Activated naive CD8-positive, alpha-beta T cell treated with anti-CD3 and anti-CD28 coated beads, Interleukin-2, amount 10 ng/mL, durations not matched to agents 7 days and 5 days (primary cell): ENCODE results near the gene PPM1G. TPM values are rescaled to one million over a fixed set of nuclear protein-coding genes. Genes with fewer than 3 reads are reported as not detected.

ENCODE experiments used
- ATAC-seq: fragments of 150-1000 bp; cut with Tn5 transposase; one replicate; pipeline ENCODE4 v1.10.0; 2021; ENCODE audit warnings: low read depth, moderate library complexity
- POLR2A ChIA-PET: fragments of 350-600 bp; sonication (Branson Sonifier 250); formaldehyde crosslinking; loops from one replicate; lab custom pipeline; 2021; ENCODE audit warnings: antibody characterized with exemption; lab: Charles Lee
- DNase-seq: peaks from one replicate; pipeline ENCODE4 v3.0.0; 2021
- H3K27ac Mint-ChIP-seq: one replicate; pipeline ENCODE4 v1.8.0; 2022; ENCODE audit warnings: mild to moderate bottlenecking, mixed read lengths
- H3K27me3 Mint-ChIP-seq: one replicate; pipeline ENCODE4 v1.8.0; 2022; ENCODE audit warnings: mild to moderate bottlenecking, moderate library complexity, mixed read lengths
- H3K36me3 Mint-ChIP-seq: one replicate; pipeline ENCODE4 v1.8.0; 2021; ENCODE audit warnings: mild to moderate bottlenecking, mixed read lengths
- H3K4me1 Mint-ChIP-seq: one replicate; pipeline ENCODE4 v1.8.0; 2021; ENCODE audit warnings: mixed read lengths
- H3K4me3 Mint-ChIP-seq: one replicate; pipeline ENCODE4 v1.8.0; 2022; ENCODE audit warnings: mild to moderate bottlenecking, moderate library complexity, mixed read lengths
- H3K9me3 Mint-ChIP-seq: one replicate; pipeline ENCODE4 v1.8.0; 2021; ENCODE audit warnings: mixed read lengths
- total RNA-seq, 2 experiments: library from RNA; stranded (reverse); gene quantifications; one replicate each; pipeline ENCODE4 v1.2.3, GENCODE V29; 2021

Gene PPM1G, protein sequence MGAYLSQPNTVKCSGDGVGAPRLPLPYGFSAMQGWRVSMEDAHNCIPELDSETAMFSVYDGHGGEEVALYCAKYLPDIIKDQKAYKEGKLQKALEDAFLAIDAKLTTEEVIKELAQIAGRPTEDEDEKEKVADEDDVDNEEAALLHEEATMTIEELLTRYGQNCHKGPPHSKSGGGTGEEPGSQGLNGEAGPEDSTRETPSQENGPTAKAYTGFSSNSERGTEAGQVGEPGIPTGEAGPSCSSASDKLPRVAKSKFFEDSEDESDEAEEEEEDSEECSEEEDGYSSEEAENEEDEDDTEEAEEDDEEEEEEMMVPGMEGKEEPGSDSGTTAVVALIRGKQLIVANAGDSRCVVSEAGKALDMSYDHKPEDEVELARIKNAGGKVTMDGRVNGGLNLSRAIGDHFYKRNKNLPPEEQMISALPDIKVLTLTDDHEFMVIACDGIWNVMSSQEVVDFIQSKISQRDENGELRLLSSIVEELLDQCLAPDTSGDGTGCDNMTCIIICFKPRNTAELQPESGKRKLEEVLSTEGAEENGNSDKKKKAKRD
- total RNA-seq = 10 to 100 TPM; 90.1 to 91.3 TPM

DNA sequence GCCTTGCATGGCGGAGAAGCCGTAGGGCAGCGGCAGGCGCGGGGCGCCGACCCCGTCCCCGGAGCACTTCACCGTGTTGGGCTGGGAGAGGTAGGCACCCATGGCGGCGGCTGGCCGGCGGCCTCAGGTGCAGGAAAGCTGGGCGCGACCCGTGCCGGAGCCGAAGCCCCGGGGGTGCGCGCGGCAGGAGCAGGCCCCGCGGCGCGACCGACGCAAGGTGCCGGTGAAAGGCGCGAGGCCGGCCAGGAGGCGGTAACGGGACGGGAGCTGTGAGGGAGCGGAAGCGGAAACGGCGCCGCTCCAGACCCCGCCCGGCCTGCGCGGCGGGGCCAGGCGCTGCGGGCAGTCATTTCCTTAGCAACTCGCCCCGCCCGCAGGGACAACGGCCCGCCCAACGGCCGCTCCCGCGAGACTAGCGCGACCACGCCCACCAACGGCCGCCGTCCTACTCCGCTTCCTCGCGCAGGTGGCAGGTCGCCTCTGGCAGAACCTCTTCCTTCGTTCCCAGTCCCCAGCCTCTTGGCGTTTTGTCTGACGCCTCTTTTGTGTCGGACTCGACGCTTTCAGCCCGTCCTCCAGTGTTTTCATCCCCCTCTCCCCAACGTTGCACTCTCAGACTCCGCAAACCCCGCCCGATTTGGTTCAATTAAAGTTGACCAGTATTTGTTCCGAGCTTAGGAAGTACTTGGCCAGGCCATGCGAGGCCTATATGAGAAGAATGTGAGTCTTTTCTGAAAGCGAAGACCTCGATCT lies at the start of gene PPM1G:
TSS of gene PPM1G (minus strand) at position 271 of the 753 bp plus-strand sequence. CDS start at position 102, 169 bp downstream.
- POLR2A ChIA-PET = interaction anchor here (0.6 to 4.2 kb wide), 19 partner anchors 9 to 1417 kb away, joined by 3 to 91 read pairs (median 4); partner anchors contain the start of genes CCDC121, EIF2B4, GPN1 and GTF3C2
- Mint-ChIP-seq H3K27ac (peak within 1 kb of the TSS; percentile 85), H3K4me3 (peak within 1 kb of the TSS; percentile 90), H3K27me3 (peaks cover 7% of the 10 kb centered on the region), H3K4me1 (peaks cover 26% of the 10 kb centered on the region), H3K36me3 (peaks cover 7% of the 10 kb centered on the region), H3K9me3 (peaks cover 3% of the 10 kb centered on the region)
- DNase-seq (peak; percentile 98), ATAC-seq (peak; percentile 97)

DNA sequence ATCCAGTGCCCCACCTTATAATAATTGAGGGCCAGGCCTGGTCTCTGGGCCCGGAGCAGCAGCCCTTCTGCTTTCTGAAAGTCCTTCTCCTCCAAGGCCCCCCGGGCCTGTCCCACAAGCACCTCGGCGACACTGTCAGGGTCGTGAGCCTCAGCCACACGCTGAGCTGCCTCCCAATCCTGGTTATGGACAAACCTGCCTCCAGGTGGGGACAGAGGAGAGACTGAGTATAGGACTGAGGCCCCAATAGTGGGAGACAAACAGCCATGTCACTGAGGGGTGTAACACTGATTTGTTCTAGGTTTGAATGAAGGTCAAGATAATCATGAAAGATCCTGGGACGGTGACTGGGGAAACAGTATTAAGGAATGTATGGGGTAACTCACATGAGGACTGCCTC lies 44.6 kb upstream of the PPM1G start:
- Mint-ChIP-seq H3K4me1 (no peaks in the 10 kb centered on the region), H3K9me3 (no peaks in the 10 kb centered on the region), H3K27me3 (no peaks in the 10 kb centered on the region), H3K36me3 (peaks cover 4% of the 10 kb centered on the region), H3K27ac (no peak overlapping the region), H3K4me3 (no peak overlapping the region)
- no peak for ATAC-seq
- POLR2A ChIA-PET = interaction anchor here (0.9 kb wide), 1 partner anchor 26 kb away, joined by 3 read pairs; the partner anchor contains the start of gene NRBP1
- no peak for DNase-seq

DNA sequence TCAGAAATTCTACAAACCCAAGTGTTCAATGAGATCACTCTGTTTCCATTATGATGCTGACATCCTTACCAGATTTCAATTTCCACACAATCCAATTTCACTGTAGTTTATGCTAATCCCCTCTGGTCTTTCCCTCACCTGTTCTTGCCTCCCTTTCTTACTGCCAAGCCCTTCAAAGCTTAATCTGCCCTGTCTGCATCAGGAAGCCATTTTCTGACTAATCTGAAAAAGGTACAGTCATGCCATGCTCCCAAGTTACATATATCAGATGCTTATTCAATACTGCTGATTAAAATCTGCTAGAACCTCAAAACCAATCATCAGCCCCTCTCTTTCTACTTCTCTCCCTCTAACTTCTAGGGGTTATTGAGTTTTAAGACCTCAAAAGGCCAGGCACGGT lies 41.7 kb upstream of the PPM1G start:
- Mint-ChIP-seq H3K9me3 (no peaks in the 10 kb centered on the region), H3K4me3 (no peak overlapping the region), H3K27me3 (no peaks in the 10 kb centered on the region), H3K4me1 (peaks cover under 1% of the 10 kb centered on the region), H3K36me3 (peaks cover 1% of the 10 kb centered on the region), H3K27ac (no peak overlapping the region)
- POLR2A ChIA-PET = no interaction called here
- ATAC-seq = no peak
- no peak for DNase-seq

DNA sequence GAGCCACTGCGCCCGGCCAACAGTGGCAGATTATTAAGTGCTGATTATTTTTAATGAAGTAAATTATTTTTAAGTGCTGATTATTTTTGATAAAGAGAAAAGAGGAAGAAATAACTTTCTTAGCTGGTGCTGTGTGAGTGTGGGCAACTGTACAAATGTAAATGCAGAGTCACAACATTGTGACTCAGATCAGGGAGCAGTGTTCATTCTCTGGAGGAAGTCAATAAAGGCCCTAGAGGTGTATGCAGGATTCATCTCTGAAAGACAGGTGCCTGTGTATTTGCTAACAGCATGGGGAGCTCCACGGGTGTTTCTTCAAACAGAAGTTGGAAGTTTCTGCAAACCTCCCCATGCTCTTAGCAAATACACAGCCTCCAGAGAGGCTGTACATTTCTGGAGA lies 39.0 kb upstream of the PPM1G start:
- ATAC-seq (no peak), DNase-seq (no peak)
- POLR2A ChIA-PET = interaction anchor here (1.4 kb wide), 1 partner anchor 9 kb away, joined by 3 read pairs; no protein-coding TSS in a partner anchor
- no peaks in the 10 kb centered on the region for H3K27me3 Mint-ChIP-seq
- H3K4me3 Mint-ChIP-seq = no peak overlapping the region
- peaks cover 10% of the 10 kb centered on the region for H3K4me1 Mint-ChIP-seq
- peaks cover 1% of the 10 kb centered on the region for H3K36me3 Mint-ChIP-seq
- no peaks in the 10 kb centered on the region for H3K9me3 Mint-ChIP-seq
- H3K27ac Mint-ChIP-seq = no peak overlapping the region

DNA sequence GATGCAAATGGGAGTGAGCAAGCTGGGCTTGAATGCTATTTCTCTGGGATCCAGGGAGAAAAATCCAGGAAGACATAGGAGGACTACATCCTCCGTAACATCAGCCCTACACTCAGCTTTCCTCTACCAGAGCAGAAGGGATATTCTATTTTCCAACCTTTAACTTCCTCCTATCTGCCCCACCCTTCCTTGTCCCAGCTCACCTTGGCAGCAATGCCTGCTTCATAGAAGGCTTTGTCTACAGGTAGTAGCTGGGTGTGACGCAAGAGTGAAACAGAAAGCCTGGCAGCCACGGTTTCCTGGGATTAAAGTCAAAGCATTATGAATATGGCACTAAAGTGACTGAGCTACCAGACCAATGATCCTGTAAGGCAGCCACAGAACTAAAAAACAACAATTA lies 36.7 kb upstream of the PPM1G start:
- ATAC-seq = peak; percentile 45
- Mint-ChIP-seq H3K27me3 (no peaks in the 10 kb centered on the region), H3K36me3 (peaks cover 5% of the 10 kb centered on the region), H3K27ac (peak overlapping the region; percentile 75), H3K9me3 (no peaks in the 10 kb centered on the region), H3K4me3 (no peak overlapping the region), H3K4me1 (peaks cover 13% of the 10 kb centered on the region)
- POLR2A ChIA-PET = interaction anchor here (0.5 to 1.9 kb wide), 6 partner anchors 15 to 234 kb away, joined by 3 to 8 read pairs (median 4); partner anchors contain the start of genes ATRAID, NRBP1, PPM1G and SLC4A1AP
- no peak for DNase-seq

DNA sequence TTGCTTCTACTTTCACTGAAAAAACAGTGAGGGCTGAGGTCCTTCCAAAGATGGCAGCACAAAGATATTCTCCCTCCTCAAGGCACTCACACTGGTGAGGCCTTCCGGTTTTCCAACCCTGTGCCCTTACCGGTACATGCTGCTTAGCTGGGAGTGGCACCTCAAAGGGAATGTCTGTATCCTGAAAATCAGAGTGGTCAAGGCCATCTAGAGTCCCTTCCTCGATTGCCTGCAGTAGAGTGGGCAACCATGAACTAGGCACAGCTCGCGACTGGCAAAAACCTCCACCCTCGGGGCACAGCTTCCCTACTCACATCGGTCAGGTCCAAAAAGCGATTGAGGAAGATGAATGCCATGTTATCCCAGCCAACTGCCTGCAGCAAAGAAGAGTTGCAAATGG lies 36.2 kb upstream of the PPM1G start:
- ATAC-seq = no peak
- Mint-ChIP-seq H3K27me3 (no peaks in the 10 kb centered on the region), H3K4me1 (peaks cover 13% of the 10 kb centered on the region), H3K9me3 (no peaks in the 10 kb centered on the region), H3K36me3 (peaks cover 8% of the 10 kb centered on the region), H3K4me3 (no peak overlapping the region), H3K27ac (peak overlapping the region; percentile 75)
- POLR2A ChIA-PET = interaction anchor here (0.5 to 1.9 kb wide), 6 partner anchors 15 to 234 kb away, joined by 3 to 8 read pairs (median 4); partner anchors contain the start of genes ATRAID, NRBP1, PPM1G and SLC4A1AP
- DNase-seq = no peak

DNA sequence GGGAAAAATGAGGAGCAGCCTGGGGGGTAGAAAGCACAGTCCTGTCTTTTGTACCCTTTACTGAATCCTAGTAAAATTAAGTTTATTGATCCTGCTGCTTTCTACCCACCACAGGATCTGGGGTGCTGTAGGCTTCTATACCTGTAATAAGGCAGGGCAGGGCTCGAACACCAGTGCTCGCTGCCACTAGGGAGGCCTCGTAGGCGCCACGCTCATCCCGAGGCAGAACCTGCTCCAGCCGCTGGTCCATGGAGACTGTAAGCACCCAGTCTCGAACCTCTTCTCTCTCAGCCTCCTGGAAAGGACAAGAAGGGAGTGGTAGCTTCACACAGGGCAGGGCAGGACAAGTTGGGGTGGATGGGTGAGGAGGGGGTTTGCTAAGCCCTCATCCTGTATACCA lies 35.8 kb upstream of the PPM1G start:
- no peak for ATAC-seq
- H3K36me3 Mint-ChIP-seq = peaks cover 12% of the 10 kb centered on the region
- H3K9me3 Mint-ChIP-seq = no peaks in the 10 kb centered on the region
- no peaks in the 10 kb centered on the region for H3K27me3 Mint-ChIP-seq
- no peak overlapping the region for H3K27ac Mint-ChIP-seq
- H3K4me1 Mint-ChIP-seq = peaks cover 13% of the 10 kb centered on the region
- no peak for DNase-seq
- H3K4me3 Mint-ChIP-seq = no peak overlapping the region
- POLR2A ChIA-PET = interaction anchor here (1.4 to 1.6 kb wide), 2 partner anchors 17 to 218 kb away, joined by 3 to 4 read pairs; partner anchors contain the start of genes NRBP1, SLC4A1AP and SUPT7L

DNA sequence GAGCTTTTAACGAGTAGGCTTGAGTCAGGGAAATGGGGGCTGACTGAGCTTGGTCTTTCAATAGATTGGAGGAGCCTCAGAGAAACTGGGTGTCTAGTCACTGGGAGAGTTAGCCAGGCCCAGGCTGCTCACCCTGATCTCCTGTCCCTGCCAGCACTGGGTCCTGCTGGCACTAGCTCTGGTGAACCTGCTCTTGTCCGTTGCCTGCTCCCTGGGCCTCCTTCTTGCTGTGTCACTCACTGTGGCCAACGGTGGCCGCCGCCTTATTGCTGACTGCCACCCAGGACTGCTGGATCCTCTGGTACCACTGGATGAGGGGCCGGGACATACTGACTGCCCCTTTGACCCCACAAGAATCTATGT lies 33.5 kb upstream of the PPM1G start:
- Mint-ChIP-seq H3K27me3 (no peaks in the 10 kb centered on the region), H3K9me3 (no peaks in the 10 kb centered on the region), H3K4me3 (no peak overlapping the region), H3K4me1 (peaks cover 13% of the 10 kb centered on the region), H3K36me3 (peaks cover 18% of the 10 kb centered on the region), H3K27ac (peak overlapping the region; percentile 63)
- POLR2A ChIA-PET = no interaction called here
- ATAC-seq (no peak), DNase-seq (no peak)

DNA sequence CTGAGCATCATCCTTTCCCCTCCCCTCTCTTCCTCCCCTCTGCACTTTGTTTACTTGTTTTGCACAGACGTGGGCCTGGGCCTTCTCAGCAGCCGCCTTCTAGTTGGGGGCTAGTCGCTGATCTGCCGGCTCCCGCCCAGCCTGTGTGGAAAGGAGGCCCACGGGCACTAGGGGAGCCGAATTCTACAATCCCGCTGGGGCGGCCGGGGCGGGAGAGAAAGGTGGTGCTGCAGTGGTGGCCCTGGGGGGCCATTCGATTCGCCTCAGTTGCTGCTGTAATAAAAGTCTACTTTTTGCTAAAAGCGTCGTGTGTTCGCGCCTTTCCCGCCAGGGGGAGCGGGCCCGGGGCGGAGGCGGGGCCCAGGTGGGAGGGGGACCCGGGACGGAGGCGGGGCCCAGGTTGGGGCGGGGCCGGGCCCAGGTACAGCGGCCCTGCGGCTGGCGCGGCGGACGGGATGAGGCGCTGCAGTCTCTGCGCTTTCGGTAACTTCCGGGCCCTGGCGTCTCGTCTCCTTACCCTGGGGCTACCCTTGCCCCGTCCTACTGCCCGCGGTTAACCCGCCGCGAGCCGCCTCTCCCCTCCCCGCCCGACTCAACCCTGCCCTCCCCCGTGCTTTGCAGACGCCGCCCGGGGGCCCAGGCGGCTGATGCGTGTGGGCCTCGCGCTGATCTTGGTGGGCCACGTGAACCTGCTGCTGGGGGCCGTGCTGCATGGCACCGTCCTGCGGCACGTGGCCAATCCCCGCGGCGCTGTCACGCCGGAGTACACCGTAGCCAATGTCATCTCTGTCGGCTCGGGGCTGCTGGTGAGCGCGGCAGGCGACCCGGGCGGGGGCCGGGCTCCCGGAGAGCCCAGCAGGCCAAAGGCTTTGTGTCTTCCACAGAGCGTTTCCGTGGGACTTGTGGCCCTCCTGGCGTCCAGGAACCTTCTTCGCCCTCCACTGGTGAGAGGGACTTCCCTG lies 32.8 kb upstream of the PPM1G start, which contains the start of gene KRTCAP3:
TSS of gene KRTCAP3 (plus strand) at position 424 of the 962 bp plus-strand sequence. CDS start at position 456, 32 bp downstream.
- no peaks in the 10 kb centered on the region for H3K27me3 Mint-ChIP-seq
- peak; percentile 63 for DNase-seq
- peaks cover 13% of the 10 kb centered on the region for H3K4me1 Mint-ChIP-seq
- peak within 1 kb of the TSS; percentile 63 for H3K27ac Mint-ChIP-seq
- no peak within 1 kb of the TSS for H3K4me3 Mint-ChIP-seq
- H3K9me3 Mint-ChIP-seq = no peaks in the 10 kb centered on the region
- peaks cover 20% of the 10 kb centered on the region for H3K36me3 Mint-ChIP-seq
- POLR2A ChIA-PET = no interaction called here
- peak; percentile 60 for ATAC-seq

DNA sequence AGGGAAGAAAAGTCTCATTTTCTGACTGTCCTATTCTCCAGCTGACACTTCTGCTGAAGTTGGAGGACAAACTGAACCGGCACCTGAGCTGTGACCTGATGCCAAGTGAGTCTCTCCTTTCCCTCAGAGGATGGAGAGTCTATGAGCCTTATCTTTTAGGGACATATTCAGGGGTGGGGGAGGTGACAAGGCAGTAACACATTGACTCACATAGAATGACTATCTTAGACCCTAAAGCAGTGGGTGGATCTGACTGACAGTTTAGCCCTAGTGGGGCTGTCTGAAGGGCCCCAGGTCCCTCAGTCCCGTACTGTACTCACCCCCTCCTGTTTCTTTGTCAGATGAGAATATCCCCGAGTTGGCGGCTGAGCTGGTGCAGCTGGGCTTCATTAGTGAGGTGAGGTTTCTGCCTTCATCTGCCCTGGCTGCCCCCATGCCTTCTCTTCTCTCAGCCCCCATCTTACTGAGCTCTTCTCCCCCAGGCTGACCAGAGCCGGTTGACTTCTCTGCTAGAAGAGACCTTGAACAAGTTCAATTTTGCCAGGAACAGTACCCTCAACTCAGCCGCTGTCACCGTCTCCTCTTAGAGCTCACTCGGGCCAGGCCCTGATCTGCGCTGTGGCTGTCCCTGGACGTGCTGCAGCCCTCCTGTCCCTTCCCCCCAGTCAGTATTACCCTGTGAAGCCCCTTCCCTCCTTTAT lies 32.0 kb upstream of the PPM1G start:
- Mint-ChIP-seq H3K36me3 (peaks cover 23% of the 10 kb centered on the region), H3K4me3 (no peak overlapping the region), H3K27ac (no peak overlapping the region), H3K4me1 (peaks cover 13% of the 10 kb centered on the region), H3K9me3 (no peaks in the 10 kb centered on the region), H3K27me3 (no peaks in the 10 kb centered on the region)
- DNase-seq (no peak), ATAC-seq (no peak)
- POLR2A ChIA-PET = no interaction called here

DNA sequence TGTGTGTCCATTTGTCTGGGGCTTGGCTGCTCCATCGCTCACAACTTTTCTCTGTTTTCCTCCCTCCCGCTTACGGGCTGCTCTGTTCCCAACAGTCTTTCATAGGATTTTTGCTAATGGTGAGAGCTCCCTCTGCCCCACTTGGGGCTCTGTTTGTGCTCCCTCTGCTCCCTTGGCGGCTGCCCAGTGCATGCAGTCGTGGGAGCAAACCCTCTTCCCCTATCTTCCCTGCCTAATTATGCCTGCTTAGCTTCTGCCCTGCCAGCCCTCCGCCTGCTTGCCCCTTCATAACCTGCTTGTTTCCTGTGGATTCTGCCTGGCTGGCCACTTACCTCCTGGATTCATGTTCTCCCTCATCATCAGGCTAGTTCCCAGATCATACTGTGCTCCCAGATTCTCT lies 26.2 kb upstream of the PPM1G start:
- H3K4me3 Mint-ChIP-seq = no peak overlapping the region
- ATAC-seq (no peak), DNase-seq (no peak)
- POLR2A ChIA-PET = no interaction called here
- H3K36me3 Mint-ChIP-seq = peaks cover 36% of the 10 kb centered on the region
- H3K27ac Mint-ChIP-seq = peak overlapping the region; percentile 20
- no peaks in the 10 kb centered on the region for H3K9me3 Mint-ChIP-seq
- no peaks in the 10 kb centered on the region for H3K27me3 Mint-ChIP-seq
- H3K4me1 Mint-ChIP-seq = peaks cover 11% of the 10 kb centered on the region
